ENCODE results near the gene TMED9. TPM values are rescaled to one million over a fixed set of nuclear protein-coding genes. Genes with fewer than 3 reads are reported as not detected.

TMED9 gene
- total RNA-seq, 1 experiment from 2014 or later = 133 TPM

DNA sequence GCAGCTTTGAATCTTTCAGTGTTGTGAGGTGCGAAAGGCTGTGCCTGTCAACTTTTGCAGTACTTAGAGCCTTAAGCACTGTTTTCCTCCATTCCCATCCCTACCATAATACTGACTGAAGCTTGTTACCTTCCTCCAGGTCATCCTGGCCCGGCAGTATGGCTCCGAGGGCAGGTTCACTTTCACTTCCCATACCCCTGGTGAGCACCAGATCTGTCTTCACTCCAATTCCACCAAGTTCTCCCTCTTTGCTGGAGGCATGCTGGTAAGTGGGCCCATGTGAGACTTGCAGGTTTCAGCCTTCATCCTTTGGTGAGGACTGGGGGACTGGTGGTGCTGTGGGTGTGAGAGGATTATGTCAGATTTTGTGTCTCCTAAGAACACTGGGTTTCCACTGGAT is 1.5 kb downstream of the TMED9 start:
- ChIA-PET POLR2A (interaction anchor here (2.1 kb wide), 1 partner anchor 10 kb away, joined by 6 read pairs; no protein-coding TSS in a partner anchor), RAD21 (ENCODE audit: low non-redundant PET in 1 of 2, low total read pairs in 2 of 2, uncharacterized antibody in 2 of 2, unreplicated experiment in 2 of 2) (no interaction called here), CTCF (no interaction called here)
- Histone ChIP-seq H3K4me3 (replicated peaks in 1 of 2; ENCODE audit: low read depth in 1 of 2, low read length in 2 of 2) (peak overlapping the region; percentile 96; a peak in 3 of 4 replicates), H3K4me1 (ENCODE audit: control insufficient read depth in 1 of 2, insufficient read depth in 2 of 2, low read length in 2 of 2) (peaks cover 0 to 16% of the 10 kb centered on the region in 2 experiments; a peak in 2 of 4 replicates), H3K9me3 (ENCODE audit: control insufficient read depth in 1 of 2, insufficient read depth in 1 of 2, low read depth in 1 of 2, low read length in 2 of 2) (no peaks in the 10 kb centered on the region), H3K27me3 (ENCODE audit: insufficient read depth, low read length) (0 out of 2 replicates have a peak, but pooled peaks cover 6% of the 10 kb centered on the region), H3K27ac (ENCODE audit: low read depth, low read length) (no peak overlapping the region), H3K9me2 (ENCODE audit: insufficient read depth) (no peaks in the 10 kb centered on the region), H3K79me2 (ENCODE audit: insufficient read depth, low read length) (peaks cover 24% of the 10 kb centered on the region), H3K4me2 (ENCODE audit: low read length) (peak overlapping the region; percentile 79), H2AFZ (ENCODE audit: low read depth, low read length, poor library complexity, severe bottlenecking) (no peak overlapping the region), H4K20me1 (ENCODE audit: insufficient read depth) (no peaks in the 10 kb centered on the region), H3K9ac (ENCODE audit: low read length) (no peak overlapping the region), H3K36me3 (ENCODE audit: control insufficient read depth in 1 of 2, insufficient read depth in 2 of 2, low read length in 2 of 2) (peaks cover 25 to 26% of the 10 kb centered on the region in 2 experiments; a peak in 3 of 4 replicates)
- TF ChIP-seq ELF1 (IDR thresholded peaks at IDR 0.05; ENCODE audit: borderline replicate concordance, low read depth) (no peak), CTCF (IDR thresholded peaks at IDR 0.05 in 2 of 3, conservative IDR thresholded peaks at IDR 0.05 in 1 of 3; ENCODE audit: borderline replicate concordance in 1 of 3, insufficient read depth in 1 of 3, low read depth in 2 of 3, low read length in 2 of 3) (no peak), FOSL1 (IDR thresholded peaks at IDR 0.05; ENCODE audit: low read depth) (no peak)
- TF ChIP-seq, protein P1, sequence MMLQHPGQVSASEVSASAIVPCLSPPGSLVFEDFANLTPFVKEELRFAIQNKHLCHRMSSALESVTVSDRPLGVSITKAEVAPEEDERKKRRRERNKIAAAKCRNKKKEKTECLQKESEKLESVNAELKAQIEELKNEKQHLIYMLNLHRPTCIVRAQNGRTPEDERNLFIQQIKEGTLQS (IDR thresholded peaks at IDR 0.05) = no peak
- intact Hi-C loops (cut with micrococcal nuclease) = no loop called here
- ATAC-seq (no peak), DNase-seq (ENCODE audit: low read depth, low spot score) (no peak)
- BruUV-seq (replicated peaks) = no TSS peak

GRCh38 chr5:177594071-177594470 is 2.1 kb downstream of the TMED9 start:
- H3K9me3 ChIP-seq (ENCODE audit: control insufficient read depth in 1 of 2, insufficient read depth in 1 of 2, low read depth in 1 of 2, low read length in 2 of 2) = no peaks in the 10 kb centered on the region
- intact Hi-C loops (cut with micrococcal nuclease) = no loop called here
- H3K4me3 ChIP-seq (replicated peaks in 1 of 2; ENCODE audit: low read depth in 1 of 2, low read length in 2 of 2) = no peak overlapping the region
- TF ChIP-seq, protein P1 (IDR thresholded peaks at IDR 0.05) = no peak
- TF ChIP-seq JUND (IDR thresholded peaks at IDR 0.05) (no peak), CBX3 (IDR thresholded peaks at IDR 0.05; ENCODE audit: low read depth) (no peak), ELF1 (IDR thresholded peaks at IDR 0.05; ENCODE audit: borderline replicate concordance, low read depth) (no peak), ZBTB33 (IDR thresholded peaks at IDR 0.05; ENCODE audit: extremely low read depth, insufficient replicate concordance, low read length) (no peak), SP1 (IDR thresholded peaks at IDR 0.05; ENCODE audit: low read depth) (no peak), EZH2 (IDR thresholded peaks at IDR 0.05) (no peak), RAD21 (IDR thresholded peaks at IDR 0.05; ENCODE audit: low read depth) (no peak), FOSL1 (IDR thresholded peaks at IDR 0.05; ENCODE audit: low read depth) (no peak), ZNF274 (IDR thresholded peaks at IDR 0.05; ENCODE audit: low read depth, low read length) (no peak), YY1 (IDR thresholded peaks at IDR 0.05; ENCODE audit: extremely low read depth, insufficient replicate concordance, low read depth, low read length) (no peak), EZH2phosphoT487 (IDR thresholded peaks at IDR 0.05; ENCODE audit: borderline replicate concordance) (no peak), POLR2AphosphoS5 (IDR thresholded peaks at IDR 0.05; ENCODE audit: low read depth, low read length) (no peak), SIN3A (IDR thresholded peaks at IDR 0.05; ENCODE audit: low read depth) (no peak)
- TF ChIP-seq, protein P2, sequence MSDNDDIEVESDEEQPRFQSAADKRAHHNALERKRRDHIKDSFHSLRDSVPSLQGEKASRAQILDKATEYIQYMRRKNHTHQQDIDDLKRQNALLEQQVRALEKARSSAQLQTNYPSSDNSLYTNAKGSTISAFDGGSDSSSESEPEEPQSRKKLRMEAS (IDR thresholded peaks at IDR 0.05) = no peak
- no peak overlapping the region for H3K27ac ChIP-seq (ENCODE audit: low read depth, low read length)
- H3K4me1 ChIP-seq (ENCODE audit: control insufficient read depth in 1 of 2, insufficient read depth in 2 of 2, low read length in 2 of 2) = peaks cover 0 to 18% of the 10 kb centered on the region in 2 experiments; a peak in 2 of 4 replicates
- no TSS peak for BruUV-seq (replicated peaks)
- no peaks in the 10 kb centered on the region for H3K9me2 ChIP-seq (ENCODE audit: insufficient read depth)
- DNase-seq (ENCODE audit: low read depth, low spot score) (no peak), ATAC-seq (no peak)
- ChIA-PET POLR2A (interaction anchor here (0.6 kb wide), 1 partner anchor 14 kb away, joined by 3 read pairs; no protein-coding TSS in a partner anchor), CTCF (no interaction called here), RAD21 (ENCODE audit: low non-redundant PET in 1 of 2, low total read pairs in 2 of 2, uncharacterized antibody in 2 of 2, unreplicated experiment in 2 of 2) (no interaction called here)
- no peaks in the 10 kb centered on the region for H4K20me1 ChIP-seq (ENCODE audit: insufficient read depth)
- no peak overlapping the region for H3K4me2 ChIP-seq (ENCODE audit: low read length)
- H3K27me3 ChIP-seq (ENCODE audit: insufficient read depth, low read length) = 0 out of 2 replicates have a peak, but pooled peaks cover 6% of the 10 kb centered on the region
- H3K79me2 ChIP-seq (ENCODE audit: insufficient read depth, low read length) = peaks cover 24% of the 10 kb centered on the region
- no peak overlapping the region for H3K9ac ChIP-seq (ENCODE audit: low read length)
- no peak overlapping the region for H2AFZ ChIP-seq (ENCODE audit: low read depth, low read length, poor library complexity, severe bottlenecking)
- peaks cover 25 to 26% of the 10 kb centered on the region in 2 experiments; a peak in 3 of 4 replicates for H3K36me3 ChIP-seq (ENCODE audit: control insufficient read depth in 1 of 2, insufficient read depth in 2 of 2, low read length in 2 of 2)
